GM19455 (cell line): ENCODE measurements around the gene GHRL.
"Not testable (repeated sequence)": the region's sequence is repeated elsewhere in the genome, so short reads cannot be mapped to it uniquely, and the experiment has no call there.

Experiments
- ATAC-seq: cut with Tn5 transposase; IDR thresholded peaks from one replicate; pipeline ENCODE4 v1.9.1; 2021; ENCODE audit not compliant: unreplicated experiment

The GHRL gene

DNA sequence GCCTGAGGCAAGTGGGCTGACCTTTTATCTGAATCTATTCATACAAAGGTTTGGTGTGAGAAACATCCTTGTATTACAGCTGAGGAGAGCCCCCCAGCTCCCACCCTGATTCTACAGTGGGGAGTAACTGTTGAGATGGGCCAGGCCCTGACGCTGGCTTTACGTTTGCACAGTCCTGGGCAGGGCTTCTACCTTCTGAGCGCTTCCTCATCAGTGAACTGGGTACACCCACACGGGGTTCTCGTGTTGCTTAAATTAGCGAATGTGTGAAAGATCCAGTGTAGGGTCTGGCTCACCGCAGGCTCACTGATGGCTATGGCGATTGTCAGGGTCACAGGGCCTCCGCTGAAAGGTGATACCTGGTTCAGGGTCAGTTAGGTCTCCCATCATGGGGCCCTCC, 7.3 kb upstream of the GHRL start:
- no peak for ATAC-seq

DNA sequence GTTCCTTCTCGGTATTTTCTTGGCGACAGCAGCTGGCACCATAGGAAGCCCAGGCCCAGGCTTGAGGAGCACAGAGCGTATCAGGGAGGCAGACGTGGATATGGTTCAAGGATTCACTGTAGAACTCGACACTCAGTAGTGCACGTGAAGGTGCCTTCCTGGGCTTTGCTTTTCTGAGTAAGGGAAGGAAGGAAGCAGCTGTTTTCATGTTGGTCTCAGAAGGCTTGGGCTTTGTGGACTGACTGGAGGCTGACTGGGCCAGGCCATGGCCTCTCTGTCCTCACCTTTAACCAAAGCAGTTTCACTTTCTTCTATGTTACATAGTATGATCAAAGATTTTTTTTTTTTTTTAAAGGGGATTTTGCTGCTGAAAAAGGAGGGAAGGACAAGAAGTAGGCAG, 6.9 kb upstream of the GHRL start:
- ATAC-seq, result no peak

- ATAC-seq, result no peak
Measured at GRCh38 chr3:10299175-10299574, 6.4 kb upstream of the GHRL start.

DNA sequence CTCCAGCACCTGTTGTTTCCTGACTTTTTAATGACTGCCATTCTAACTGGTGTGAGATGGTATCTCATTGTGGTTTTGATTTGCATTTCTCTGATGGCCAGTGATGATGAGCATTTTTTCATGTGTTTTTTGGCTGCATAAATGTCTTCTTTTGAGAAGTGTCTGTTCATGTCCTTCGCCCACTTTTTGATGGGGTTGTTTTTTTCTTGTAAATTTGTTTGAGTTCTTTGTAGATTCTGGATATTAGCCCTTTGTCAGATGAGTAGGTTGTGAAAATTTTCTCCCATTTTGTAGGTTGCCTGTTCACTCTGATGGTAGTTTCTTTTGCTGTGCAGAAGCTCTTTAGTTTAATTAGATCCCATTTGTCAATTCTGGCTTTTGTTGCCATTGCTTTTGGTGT, 5.3 kb upstream of the GHRL start:
- not testable (repeated sequence) for ATAC-seq

- ATAC-seq, result no peak
Measured at GRCh38 chr3:10294030-10294586, 1.4 kb upstream of the GHRL start.

- ATAC-seq, result no peak
Measured at GRCh38 chr3:10291641-10292040, 1.1 kb downstream of the GHRL start.

DNA sequence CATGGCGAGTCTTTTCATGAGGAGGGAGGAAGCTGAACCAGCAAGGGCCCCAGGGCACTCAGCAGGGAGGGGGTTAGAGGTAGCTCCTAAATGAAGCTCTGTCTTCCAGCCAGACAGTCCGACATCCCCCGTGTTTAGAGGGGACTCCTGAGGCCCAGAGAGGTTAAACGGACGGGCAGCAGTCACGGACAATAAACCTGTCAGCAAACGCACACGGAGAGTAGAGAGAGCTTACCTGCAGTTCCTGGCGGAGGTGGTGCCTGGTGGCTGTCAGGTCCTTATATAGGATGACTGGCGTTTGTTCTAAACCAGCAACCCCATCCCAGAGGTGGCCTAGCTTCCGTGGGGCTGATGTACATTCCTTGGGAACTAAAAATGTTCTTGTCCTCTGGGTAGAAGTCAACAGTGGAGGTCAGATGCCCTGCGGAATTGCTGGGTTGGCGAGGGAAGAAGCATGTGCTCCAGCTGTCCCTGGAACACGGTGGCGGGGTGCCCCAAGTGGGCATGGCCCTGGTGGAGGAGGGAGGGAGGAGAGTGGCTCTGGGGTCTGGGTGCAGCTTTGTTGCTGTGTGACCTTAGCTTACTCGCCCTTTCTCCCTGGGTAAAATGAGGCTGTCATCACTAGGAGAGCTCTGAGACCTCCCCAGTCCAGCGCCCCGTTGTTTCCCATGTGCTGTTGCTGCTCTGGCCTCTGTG, 2.1 kb downstream of the GHRL start:
- no peak for ATAC-seq

DNA sequence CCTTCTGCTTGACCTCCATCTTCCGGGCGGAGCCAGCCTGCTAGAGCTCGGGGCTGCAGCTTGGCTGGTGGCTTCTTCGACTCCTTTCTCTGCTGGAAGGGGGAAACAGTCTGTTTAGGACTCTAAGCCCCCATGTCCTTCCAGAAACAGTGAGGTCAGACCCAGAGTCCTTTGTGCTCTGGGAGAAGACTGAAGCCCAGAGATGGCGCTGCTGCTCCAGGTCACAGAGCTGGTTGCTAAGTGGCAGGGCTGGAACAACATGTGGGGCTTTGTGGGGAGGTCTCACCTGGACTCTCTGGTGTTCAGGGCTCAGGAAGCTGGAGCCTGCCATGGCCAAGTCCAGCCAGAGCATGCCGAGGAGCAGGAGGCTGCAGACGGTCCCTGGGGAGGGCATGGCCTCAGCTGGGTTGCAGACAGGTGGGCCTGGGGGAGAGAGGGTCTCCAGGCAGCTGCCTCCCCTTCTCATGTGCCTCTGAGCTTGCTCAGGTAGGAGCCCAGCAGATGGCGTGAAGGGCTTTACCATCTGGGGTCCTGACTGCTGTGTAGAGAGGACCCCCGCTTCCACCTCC, 2.9 kb downstream of the GHRL start:
- ATAC-seq, result no peak

DNA sequence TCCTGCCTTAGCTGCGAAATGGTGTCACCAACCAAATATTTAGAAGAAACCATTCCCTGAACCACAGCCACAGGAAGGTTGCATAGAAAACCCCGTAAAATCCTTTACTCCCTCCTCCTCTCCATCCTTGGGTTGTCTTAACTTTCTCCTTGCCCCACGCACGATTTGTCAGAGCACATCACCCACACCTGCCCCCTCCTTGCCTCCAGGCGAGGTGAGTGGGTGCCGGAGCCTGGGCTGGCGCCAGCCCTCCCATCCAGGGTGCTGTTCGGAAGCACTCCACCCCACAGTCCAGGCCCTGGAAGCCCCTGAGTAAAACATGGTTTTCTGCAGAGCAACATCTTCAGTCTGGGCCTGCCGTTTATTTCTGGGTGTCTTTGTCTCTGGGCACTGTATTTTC, 3.7 kb downstream of the GHRL start:
- ATAC-seq, result no peak

DNA sequence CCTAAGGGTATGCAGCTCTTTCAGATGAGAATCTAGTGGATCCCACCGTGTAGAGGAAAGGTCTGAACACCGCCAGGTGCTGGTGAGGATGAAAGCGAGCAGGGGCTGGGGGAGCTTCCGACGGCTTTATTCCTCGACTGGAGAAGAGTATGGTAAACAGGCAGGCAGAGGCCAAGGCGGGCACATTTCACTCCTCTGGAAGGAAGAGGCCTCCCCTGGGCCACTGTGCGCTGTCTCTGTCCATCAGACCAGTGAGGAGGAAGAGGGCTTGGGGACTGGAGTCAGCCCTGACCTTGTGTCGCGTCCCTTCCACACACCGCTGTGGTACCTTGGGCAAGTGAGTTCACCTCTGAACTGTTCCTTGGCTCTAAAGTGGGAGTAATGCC, 4.2 kb downstream of the GHRL start:
- ATAC-seq, result no peak

- no peak for ATAC-seq
Measured at GRCh38 chr3:10287936-10288574, 4.7 kb downstream of the GHRL start.

DNA sequence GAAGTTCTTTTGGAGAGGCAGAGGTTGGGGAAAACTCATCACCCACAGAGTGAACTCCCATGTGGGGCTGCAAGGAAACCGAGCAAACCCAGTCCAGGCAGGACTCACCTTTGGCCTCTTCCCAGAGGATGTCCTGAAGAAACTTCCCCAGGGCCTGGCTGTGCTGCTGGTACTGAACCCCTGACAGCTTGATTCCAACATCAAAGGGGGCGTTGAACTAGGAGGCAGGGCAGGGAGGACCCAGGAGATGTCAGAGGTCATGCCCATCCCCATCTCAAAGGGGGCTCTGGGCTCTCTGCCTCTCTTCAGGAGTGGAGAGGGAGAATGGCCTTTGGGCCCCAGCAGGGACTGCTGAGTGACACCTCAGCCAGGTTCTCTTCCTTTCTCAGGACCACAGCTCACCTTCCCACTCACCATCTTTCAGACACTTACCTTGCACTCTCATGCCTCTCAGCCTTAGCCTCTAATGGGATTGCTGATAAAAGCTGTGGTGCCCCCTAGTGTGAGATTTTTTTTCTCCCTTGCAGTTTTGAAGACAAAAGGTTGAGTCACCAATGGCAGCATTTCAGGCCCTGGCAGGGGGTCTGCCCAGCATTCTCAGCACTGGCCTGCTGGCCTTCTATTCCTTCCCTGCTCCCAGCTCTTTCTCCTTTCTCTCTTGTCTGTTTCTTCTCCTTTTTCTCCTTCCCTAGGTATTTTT, 6.0 kb downstream of the GHRL start:
- ATAC-seq, result no peak

GRCh38 chr3:10286133-10286524, 6.6 kb downstream of the GHRL start:
- no peak for ATAC-seq

DNA sequence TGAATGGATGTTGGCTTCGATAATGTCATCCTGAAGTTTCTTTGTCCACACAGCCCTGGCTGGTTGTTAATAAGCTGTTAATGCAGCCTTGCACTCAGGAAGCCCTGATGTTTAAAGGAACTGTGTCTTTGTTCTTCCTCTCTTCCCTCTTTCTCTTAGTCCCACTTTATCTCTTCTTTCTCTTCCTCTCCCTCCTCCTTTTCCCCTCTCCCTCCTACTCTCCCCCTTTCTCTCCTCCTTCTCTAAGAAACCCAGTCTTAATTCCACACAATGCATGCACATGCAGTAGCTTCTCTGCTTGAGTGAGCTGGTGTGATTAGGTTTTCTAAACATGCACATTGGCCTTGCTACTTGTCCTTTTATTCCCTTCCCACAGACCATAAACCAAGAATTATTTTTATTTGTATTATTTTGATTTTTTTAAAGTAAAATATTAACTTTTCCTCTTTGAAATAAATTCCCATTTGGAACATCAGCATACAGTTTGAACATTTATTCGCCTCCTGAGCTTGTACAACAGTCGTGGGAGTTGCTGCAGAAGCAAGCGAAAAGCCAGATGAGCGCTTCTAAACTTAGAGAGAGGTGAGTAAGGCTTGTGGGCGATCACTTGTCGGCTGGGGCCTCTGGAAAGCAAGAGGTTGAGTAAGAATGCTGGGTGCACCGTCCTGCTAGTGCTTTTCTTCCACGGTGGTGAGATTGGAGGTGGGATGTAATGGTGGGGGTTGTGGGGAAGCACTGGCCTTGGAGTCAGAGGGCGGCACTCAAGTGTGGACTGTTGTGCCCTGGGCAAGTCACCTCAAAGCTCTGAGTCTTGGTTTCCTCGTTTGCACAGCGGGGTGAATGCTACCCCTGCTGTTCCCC, 7.2 kb downstream of the GHRL start:
- no peak for ATAC-seq

DNA sequence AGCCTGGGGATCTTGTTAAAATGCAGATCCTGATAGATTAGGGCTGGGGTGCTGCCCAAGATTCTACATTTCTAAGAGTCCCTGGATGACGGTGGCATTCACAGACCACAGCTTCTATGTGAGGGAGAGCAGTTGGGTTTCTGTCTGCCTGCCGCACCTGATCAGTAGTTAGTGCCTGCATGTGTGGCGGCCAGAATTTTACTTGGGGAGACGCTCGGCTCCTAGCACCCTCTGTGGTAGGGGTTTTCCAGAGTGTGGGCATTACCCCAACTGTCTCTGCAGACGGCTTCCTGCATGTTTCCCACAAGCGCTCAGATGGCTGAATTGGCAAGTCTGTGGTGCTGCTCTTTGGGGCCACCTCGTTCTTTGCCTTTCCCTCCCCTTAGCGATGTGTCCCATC, 8.3 kb downstream of the GHRL start:
- no peak for ATAC-seq

GRCh38 chr3:10283638-10284037, 9.1 kb downstream of the GHRL start:
- ATAC-seq, result no peak

DNA sequence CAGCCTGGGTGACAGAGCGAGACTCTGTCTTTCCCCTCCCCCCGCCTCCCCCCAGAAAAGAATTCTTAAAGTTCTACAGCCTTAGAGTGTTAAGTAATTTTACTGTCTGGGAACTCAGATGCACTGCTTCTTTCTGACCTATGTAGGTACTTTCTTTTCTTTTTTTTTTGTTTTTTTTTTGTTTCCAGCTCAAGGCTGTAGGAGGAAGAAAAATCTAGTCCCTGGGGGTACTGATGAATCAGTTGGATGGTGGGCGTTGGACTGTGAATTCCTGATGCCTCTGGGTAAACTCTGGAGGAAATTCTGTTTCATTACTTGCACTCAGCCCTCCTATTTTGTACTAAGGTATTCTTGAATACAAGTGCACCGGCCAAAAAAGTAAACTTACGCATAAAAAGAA, 10.8 kb downstream of the GHRL start:
- no peak for ATAC-seq

DNA sequence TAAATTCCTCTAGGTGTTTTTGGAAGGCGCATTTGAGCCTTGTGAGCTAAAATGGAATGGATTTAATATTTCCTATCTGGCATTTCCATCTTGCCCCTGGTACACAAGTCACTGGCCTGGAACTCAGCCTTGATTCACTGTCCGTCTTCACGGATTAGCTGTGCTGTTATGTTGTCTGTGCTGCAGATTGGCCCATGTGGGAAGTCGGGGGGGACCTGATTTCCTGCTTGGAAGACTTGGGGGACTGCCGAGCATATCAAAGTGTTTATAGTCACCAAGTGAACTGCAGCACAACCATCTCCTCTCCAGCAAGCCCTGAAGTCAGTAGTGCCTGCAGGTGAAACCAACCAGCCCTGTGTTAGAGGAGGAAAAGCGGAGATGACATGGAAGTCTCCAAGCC, 12.2 kb downstream of the GHRL start:
- ATAC-seq, result no peak

DNA sequence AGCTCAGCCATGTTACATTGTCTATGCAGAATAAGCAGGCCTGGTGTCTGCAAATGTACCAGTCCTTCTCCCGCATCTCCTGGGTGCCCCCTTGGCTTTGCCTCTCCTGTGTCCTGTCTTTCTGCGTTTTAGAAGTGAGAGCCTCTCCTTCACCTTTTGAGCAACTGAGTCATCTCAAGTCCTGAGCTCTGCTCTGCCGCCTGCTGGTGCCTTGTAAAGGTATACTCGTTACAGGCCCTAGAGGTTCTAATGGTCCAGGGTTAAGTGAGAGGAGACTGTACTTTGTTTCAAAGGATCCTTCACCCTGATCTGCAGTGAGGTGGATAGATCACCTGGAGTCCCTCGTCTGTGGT, 12.6 kb downstream of the GHRL start:
- ATAC-seq, result no peak

GRCh38 chr3:10279384-10280176, 13.2 kb downstream of the GHRL start:
- ATAC-seq, result no peak
